Activated CD8-positive, alpha-beta memory T cell treated with anti-CD3 and anti-CD28 coated beads for 36 hours (primary cell): ENCODE measurements around the gene AGPAT2. TPM values are rescaled to one million over a fixed set of nuclear protein-coding genes. Genes with fewer than 3 reads are reported as not detected.

Source experiments
- CTCF ChIA-PET: fragments of 350-600 bp; sonication (Branson Sonifier 250); formaldehyde crosslinking; loops from one replicate; lab custom pipeline; 2021; ENCODE audit warnings: antibody characterized with exemption; lab: Charles Lee
- POLR2A ChIA-PET: fragments of 350-600 bp; sonication (Branson Sonifier 250); formaldehyde crosslinking; loops from one replicate; lab custom pipeline; 2021; ENCODE audit warnings: antibody characterized with exemption; lab: Charles Lee
- total RNA-seq, 2 experiments: library from RNA; stranded (reverse); gene quantifications; one replicate each; pipeline ENCODE4 v1.2.3, GENCODE V29; 2021

The AGPAT2 gene
- total RNA-seq, 2 experiments from 2014 or later, result 16.2 to 18.5 TPM

DNA sequence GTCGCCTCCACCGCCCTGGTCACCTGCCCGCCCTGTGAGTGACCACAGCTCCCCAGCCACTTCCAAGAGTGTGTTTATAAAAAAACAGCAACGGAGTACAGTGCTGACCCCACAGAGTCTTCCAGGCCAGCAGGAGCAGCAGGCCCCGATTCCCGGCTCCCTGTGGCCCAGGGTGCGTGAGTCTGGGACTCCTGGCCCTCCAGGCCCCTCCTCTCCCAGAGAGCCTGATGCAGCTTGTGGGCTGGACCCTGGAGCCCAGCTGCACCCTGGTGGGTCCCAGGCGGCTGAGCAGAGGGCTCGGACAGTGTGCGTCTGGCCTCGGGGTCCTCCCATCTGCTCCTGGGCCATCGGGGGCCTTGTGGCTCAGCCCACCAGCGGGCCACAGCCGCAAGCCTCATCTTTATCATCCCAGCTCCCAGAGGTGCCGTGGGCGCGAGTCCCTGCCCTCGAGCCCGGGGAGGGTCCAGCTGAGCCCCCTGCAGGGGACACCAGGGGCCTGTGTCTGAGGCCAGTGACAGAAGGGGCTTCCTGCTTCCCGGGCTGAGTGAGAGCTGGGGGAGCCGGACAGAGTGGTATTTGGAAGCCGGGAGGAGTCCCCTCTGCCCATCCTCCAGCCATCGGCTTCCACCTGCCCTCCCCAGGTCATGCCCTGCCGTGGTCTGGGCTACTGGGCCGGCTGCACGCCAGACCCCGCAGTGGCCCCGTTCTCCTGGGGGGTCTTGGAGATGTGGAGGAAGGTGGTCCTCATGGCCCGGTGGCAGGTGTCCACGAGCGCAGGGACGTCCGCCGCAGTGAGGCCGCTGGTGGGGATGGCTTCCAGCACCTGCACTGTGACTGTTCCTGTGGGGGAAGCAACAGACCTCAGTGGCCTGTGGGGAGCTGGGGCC lies 13.9 kb downstream of the AGPAT2 start:
- ChIA-PET POLR2A (no interaction called here), CTCF (interaction anchor here (1.0 to 2.7 kb wide), 5 partner anchors 13 to 189 kb away, joined by 3 to 12 read pairs (median 3); no protein-coding TSS in a partner anchor)

DNA sequence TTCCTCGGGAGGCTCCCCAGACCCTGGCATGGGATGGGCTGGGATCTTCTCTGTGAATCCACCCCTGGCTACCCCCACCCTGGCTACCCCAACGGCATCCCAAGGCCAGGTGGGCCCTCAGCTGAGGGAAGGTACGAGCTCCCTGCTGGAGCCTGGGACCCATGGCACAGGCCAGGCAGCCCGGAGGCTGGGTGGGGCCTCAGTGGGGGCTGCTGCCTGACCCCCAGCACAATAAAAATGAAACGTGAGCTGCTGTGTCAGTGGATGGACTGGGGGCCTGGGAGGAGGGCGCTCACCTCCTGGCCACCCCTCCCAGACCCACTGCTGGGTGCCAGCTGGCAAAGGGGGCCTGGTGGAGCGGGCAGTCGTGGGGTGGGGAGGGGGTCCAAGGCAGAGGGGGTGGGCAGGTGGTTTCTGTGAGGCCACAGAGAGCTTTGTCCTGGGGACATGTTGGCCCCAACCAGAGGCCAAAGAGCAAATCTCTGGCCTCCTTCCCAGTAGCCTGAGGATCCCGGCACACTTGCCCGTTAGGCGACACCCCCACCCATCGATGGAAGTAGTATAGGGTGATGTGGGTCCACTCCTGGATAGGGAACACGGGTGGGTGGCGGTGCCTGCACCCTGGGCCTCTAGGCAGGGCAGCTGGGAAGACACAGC lies 14.7 kb downstream of the AGPAT2 start:
- CTCF ChIA-PET, result interaction anchor here (0.8 to 2.7 kb wide), 12 partner anchors 8 to 247 kb away, joined by 3 to 13 read pairs (median 4); partner anchors contain the start of gene AGPAT2

DNA sequence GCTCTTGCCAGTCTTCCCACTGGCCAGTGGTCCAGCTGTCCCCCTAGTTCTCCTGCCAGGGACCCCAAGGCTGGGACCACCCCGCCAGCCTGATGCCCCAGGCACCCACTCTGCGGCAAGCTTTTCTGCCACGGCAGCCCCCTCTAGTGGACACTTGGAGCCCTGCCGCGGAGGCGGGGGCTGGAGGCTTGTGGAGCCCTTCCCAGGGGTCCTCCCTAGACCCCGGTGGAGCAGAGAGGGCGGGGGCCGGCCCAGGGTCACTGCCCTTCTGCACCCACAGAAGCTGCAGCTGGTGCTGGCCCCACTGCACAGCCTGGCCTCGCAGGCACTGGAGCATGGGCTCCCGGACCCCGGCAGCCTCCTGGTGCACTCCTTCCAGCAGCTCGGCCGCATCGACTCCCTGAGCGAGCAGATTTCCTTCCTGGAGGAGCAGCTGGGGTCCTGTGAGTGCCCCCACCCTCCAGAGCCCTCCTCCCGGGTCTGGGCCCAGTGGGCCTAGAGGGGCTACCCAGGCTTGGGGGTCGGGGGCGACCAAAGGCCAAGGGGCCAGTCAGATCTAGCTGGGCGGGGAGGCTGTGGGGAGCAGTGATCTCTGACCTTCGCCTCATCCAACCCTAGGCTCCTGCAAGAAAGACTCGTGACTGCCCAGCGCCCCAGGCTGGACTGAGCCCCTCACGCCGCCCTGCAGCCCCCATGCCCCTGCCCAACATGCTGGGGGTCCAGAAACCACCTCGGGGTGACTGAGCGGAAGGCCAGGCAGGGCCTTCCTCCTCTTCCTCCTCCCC lies 15.4 kb downstream of the AGPAT2 start:
- POLR2A ChIA-PET, result interaction anchor here (1.0 kb wide), 1 partner anchor 50 kb away, joined by 3 read pairs; no protein-coding TSS in a partner anchor
- CTCF ChIA-PET, result interaction anchor here (0.6 to 2.7 kb wide), 18 partner anchors 8 to 247 kb away, joined by 3 to 13 read pairs (median 4); partner anchors contain the start of gene AGPAT2

More for the DNA sequence above, 14.7 kb downstream of the AGPAT2 start:
- POLR2A ChIA-PET, result interaction anchor here (1.0 kb wide), 1 partner anchor 50 kb away, joined by 3 read pairs; no protein-coding TSS in a partner anchor

DNA sequence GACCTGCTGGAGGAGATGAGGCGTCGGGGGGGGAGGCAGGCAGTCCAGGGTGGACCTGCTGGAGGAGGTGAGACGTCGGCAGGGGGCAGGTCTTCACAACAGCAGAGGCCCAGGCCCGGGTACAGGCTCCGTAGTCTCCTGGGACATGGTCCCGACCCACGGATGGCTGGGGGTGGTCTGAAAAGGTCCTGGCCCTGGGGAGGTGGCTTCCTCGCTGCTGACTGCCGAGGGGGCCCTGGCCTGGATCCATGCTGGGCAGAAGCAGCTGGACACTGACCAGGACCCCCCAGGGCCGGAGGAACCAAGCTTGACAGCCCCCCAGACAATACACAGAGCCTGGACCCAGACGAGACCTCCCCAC lies 16.0 kb downstream of the AGPAT2 start:
- POLR2A ChIA-PET, result interaction anchor here (1.0 kb wide), 1 partner anchor 51 kb away, joined by 3 read pairs; no protein-coding TSS in a partner anchor
- CTCF ChIA-PET, result interaction anchor here (0.6 to 2.7 kb wide), 14 partner anchors 9 to 246 kb away, joined by 3 to 13 read pairs (median 4); partner anchors contain the start of gene AGPAT2

DNA sequence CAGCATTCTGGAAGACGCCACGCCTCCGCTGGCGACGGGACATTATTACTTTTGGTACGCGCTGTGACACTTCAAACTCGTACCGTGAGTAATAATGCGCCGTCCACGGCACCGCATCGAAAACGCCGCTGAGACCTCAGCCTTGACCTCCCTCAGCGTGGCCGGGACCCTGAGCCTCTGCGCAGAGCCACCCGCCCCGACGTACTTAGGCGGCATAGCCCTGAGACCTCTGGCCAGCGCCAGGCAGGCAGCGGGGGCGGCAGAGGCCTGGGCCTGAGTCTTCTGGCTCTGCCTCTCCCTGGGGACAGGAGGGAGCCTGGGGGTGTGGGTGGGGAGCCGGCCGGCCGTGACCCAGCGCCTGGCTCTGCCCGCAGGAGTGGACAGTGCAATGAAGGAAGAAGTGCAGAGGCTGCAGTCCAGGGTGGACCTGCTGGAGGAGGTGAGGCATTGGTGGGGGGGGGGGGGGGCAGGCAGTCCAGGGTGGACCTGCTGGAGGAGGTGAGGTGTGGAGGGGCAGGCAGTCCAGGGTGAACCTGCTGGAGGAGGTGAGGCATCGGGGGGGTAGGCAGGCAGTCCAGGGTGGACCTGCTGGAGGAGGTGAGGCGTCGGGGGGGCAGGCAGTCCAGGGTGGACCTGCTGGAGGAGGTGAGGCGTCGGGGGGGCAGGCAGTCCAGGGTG lies 16.5 kb downstream of the AGPAT2 start:
- ChIA-PET CTCF (interaction anchor here (0.9 to 2.7 kb wide), 8 partner anchors 12 to 186 kb away, joined by 3 to 13 read pairs (median 6); partner anchors contain the start of gene AGPAT2), POLR2A (no interaction called here)

DNA sequence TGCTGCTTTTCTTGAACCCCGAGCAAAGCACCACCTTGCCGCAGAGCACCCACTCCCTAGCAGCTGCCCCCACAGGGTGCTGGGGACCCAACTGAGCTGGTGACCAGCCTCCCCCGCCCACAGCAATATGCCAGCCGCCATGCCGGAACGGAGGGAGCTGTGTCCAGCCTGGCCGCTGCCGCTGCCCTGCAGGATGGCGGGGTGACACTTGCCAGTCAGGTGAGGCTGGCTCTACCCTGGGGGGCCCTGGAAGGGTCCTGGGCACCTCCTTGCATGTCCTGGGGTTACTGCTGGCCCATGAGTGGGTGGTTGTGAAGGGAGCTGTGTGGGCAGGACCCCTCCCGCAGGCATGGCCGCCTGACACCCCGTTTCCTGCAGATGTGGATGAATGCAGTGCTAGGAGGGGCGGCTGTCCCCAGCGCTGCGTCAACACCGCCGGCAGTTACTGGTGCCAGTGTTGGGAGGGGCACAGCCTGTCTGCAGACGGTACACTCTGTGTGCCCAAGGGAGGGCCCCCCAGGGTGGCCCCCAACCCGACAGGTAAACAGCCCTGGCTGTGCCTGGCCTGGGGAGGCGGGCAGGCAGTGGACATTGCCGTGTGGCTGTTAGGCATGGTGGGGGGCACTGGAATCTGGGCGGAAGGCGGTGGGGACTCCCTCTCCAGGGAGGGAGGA lies 17.3 kb downstream of the AGPAT2 start:
- ChIA-PET CTCF (no interaction called here), POLR2A (no interaction called here)

DNA sequence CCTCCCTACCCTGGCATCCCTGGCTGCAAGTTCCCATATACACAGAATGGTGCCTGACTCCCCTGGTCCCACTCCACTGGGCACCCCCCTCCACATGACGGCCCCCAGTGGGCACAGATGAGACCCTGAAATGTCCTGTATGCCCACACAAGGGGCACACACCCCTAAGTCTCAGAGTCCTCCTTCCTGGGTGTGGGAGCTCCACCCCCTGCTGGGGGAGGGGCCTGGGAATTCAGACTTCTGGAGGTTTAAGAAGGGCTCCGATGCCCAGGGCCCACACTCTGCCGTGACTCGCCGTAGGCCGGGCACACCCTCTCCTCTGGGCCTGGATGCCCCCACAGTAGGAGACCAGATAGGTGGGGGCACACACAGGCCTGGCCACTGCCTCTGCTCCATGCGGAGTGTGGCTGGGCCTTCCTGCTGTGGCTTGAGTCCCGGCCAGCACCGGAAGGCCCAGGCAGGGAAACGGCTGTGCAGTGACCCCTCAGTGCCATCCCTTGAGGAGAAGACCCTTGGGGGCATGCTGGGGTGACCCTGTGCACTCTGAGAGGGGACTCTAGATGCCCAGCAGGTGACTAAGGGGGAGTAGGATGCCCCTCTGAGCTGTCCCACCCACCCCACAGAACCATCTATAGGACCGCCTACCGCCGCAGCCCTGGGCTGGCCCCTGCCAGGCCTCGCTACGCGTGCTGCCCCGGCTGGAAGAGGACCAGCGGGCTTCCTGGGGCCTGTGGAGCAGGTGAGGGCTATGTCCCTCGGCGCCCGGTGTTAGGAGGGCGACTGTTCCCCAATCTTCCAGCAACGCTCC lies 18.1 kb downstream of the AGPAT2 start:
- POLR2A ChIA-PET, result no interaction called here
- CTCF ChIA-PET, result no interaction called here

DNA sequence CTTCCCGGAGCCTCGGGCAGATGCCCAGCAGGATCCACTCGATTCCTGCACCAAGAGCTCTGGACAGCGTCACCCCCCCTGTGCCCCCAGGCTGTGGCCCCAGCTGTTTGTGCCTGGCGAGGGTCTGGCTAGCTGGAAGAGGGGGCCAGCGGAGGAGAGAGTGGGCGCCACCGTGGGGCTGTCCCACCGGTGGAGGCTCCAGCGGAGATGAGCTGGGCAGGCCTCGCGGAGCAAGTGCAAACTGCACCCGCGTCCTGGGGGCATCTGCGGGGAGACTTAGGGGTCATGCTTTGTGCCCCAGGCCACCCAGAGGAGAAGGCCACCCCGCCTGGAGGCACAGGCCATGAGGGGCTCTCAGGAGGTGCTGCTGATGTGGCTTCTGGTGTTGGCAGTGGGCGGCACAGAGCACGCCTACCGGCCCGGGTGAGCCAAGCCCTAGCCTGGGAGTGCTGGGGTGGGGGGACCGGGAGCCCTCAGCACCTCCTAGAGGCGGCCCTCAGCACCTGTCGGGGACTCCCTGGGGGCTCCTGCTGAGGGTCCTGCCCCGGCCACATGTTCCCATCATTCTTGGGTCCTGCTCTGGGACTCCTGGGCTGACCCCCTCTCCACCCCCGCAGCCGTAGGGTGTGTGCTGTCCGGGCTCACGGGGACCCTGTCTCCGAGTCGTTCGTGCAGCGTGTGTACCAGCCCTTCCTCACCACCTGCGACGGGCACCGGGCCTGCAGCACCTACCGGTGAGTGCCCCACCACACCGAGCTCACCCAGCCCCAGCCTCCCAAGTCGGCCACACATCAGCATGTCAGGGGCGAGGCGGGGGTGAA lies 19.1 kb downstream of the AGPAT2 start:
- CTCF ChIA-PET, result no interaction called here
- POLR2A ChIA-PET, result no interaction called here

DNA sequence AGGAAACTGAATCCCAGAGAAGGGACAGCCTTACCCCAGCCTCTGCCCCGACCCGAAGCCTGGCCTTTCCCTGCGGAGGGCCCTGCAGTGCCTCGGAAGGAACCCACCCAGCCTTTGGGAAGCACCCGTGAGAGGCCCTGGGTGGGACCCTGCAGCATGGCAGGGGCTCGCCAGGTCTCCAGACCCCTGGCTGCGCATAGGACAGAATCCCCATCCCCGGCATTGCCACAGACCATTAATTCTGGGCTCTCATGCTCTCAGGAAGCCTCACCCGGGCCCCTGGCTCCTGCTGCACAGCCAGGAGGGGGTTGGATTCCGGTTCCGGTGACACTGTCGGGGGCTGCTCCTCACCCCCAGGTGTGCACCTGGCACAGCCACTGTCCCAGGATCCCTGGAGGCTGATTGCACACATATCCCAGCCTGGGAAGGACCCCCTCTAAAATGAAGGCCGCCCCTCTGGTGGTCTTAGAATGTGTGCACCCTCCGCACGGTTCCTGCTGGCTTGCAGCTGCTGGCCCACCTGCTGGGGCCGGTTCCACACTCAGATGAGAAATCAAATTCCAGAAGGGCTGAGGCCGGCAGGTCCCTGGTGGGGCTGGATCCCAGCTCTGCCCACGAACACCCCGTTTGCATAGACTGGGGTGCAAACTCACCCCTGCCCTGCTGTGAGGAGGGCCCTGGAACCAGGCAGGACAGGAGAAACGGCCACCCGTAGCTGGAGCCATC lies 19.9 kb downstream of the AGPAT2 start:
- ChIA-PET POLR2A (interaction anchor here (0.5 kb wide), 1 partner anchor 305 kb away, joined by 3 read pairs; no protein-coding TSS in a partner anchor), CTCF (interaction anchor here (0.6 to 1.3 kb wide), 3 partner anchors 30 to 421 kb away, joined by 3 to 4 read pairs (median 3); no protein-coding TSS in a partner anchor)

DNA sequence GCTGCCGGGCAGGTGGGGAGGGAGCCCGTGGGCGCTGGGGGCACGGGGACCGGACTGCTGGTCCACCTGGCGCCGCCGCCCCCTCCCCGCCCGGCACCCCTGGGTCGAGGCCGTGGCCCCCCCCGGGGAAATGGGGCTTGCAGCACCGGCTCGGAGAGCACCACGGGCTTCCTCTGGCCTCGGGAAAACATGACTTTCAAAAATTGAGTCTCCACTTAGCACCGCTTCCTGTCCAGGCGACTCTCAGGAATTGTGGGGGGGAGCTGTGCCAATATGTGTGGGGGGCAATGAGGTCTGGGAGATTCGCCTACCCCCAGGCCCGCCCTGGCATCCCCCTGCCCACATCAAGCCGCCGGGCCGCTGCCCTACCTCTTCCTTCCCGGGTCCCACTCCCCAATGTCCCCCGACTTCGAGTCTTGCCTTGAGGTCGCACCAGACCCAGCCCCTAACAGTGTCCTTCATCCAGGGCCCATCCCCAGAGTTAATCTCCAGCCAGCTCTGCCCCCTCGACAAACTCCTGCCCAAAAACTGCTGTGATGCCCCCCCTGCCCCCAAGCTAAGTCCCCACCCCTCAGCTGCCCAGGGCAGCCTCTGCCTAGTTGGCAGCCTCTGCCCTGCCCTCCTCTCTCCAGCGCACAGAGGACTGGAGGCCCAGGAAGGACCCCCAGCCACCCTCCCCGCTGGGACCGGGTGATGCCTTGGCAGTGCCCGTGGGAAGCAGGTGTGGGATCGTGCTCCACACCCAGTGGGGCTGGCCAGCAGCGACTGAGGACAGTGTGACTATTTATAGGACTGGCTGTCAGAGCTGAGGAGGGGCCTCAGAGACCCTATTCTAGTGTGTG lies 20.7 kb downstream of the AGPAT2 start:
- CTCF ChIA-PET, result interaction anchor here (0.6 to 1.3 kb wide), 4 partner anchors 10 to 421 kb away, joined by 3 to 4 read pairs (median 4); no protein-coding TSS in a partner anchor
- POLR2A ChIA-PET, result interaction anchor here (0.5 kb wide), 1 partner anchor 304 kb away, joined by 3 read pairs; no protein-coding TSS in a partner anchor

DNA sequence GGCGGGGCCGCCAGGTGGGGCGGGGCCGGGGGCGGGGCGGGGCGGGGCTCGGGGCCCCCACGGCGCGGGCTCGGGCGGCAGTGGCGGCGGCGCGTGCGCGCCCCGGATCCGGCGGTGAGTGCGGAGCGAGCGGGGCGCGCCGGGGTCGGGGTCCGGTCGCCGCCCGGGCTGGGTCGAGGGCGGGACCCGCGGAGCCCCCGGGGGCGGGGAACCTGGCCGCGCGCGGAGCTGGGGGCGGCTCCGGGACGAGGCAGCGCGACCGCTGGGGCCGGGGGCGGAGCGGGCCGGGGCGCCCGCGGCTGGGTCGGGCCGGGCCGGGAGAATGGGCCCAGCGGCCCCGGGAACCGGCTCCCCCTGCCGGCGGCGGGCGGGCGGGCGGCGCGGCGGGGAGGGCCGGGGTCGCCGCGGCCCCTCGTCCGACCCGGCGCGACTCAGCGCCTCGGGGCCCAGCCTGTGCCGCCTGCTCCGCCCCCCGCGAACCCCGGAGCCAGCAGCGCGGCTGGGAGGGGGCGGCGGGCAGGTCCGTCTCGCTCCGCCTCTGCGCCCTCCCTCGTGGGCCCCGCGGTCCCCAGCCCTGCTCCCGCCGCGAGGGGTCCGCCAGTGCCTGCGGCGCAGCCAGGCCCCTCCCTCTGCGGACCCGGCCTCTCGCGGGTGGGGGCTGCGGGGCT lies 21.4 kb downstream of the AGPAT2 start:
- ChIA-PET POLR2A (no interaction called here), CTCF (interaction anchor here (0.6 to 1.3 kb wide), 4 partner anchors 11 to 839 kb away, joined by 3 to 4 read pairs (median 4); no protein-coding TSS in a partner anchor)

DNA sequence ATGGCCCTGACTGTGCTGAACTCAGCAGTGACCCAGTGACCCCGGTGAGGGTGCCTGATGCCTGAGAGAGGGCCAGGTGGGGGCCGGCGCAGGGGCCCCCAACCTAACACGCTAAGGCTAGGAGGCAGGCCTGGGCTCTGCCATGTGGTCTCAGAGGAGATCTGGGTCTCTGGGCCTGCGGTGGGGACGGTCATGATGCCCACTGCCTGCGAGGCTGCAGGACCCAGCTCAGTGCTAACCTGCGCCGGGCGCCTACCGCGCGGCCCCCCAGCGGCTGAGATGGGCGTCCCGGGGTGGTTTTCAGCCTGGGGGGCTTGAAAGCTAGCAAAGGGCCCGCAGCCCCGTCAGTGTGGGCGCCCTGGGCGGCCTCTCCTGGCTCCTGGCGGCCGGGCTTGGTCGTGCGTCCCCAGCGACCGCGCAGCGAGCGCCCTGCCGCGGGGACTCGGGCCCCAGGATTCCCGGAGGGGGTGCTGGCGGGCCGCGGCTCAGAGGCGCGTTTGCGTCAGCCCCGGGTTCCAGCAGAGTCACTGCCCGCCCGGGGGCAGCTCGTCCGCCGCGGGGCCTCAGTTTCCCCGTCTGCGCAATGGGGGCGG lies 22.1 kb downstream of the AGPAT2 start:
- ChIA-PET POLR2A (no interaction called here), CTCF (interaction anchor here (0.6 to 1.2 kb wide), 3 partner anchors 180 to 840 kb away, joined by 3 read pairs; no protein-coding TSS in a partner anchor)
